Fibroblast of mammary gland (primary cell): ENCODE measurements around the gene SF3B1.
"Not testable (repeated sequence)": the region's sequence is repeated elsewhere in the genome, so short reads cannot be mapped to it uniquely, and the experiment has no call there.

ENCODE experiments used
- DNase-seq: peaks from one replicate; pipeline ENCODE4 v3.0.0-alpha.2; 2010; ENCODE audit warnings: low read depth
- H3K4me3 ChIP-seq: 2 replicates; pipeline ENCODE4 v1.5.1; 2011; ENCODE audit warnings: low read depth, mild to moderate bottlenecking, low read length, moderate library complexity; ENCODE audit not compliant: control insufficient read depth
- CTCF ChIP-seq: conservative IDR thresholded peaks from 2 replicates; pipeline ENCODE4 v1.5.1; 2011; ENCODE audit warnings: low read depth, low read length, inconsistent platforms; ENCODE audit not compliant: control insufficient read depth, insufficient read depth

The SF3B1 gene

GRCh38 chr2:197348721-197349360 is 86.0 kb downstream of the SF3B1 start:
- TF ChIP-seq CTCF = no peak
- DNase-seq = no peak

GRCh38 chr2:197345846-197346370 is 88.9 kb downstream of the SF3B1 start:
- no peak for TF ChIP-seq CTCF
- peak; percentile 17 for DNase-seq
- H3K4me3 ChIP-seq = no peak overlapping the region

More at GRCh38 chr2:197348721-197349360, 86.0 kb downstream of the SF3B1 start:
- no peak overlapping the region for H3K4me3 ChIP-seq

GRCh38 chr2:197343968-197344367 is 90.9 kb downstream of the SF3B1 start:
- not testable (repeated sequence) for H3K4me3 ChIP-seq, DNase-seq

GRCh38 chr2:197340591-197340990 is 94.2 kb downstream of the SF3B1 start:
- no peak overlapping the region for H3K4me3 ChIP-seq
- TF ChIP-seq CTCF = no peak
- DNase-seq = no peak
